ENCODE data around the gene MORN3.

Gene MORN3

DNA sequence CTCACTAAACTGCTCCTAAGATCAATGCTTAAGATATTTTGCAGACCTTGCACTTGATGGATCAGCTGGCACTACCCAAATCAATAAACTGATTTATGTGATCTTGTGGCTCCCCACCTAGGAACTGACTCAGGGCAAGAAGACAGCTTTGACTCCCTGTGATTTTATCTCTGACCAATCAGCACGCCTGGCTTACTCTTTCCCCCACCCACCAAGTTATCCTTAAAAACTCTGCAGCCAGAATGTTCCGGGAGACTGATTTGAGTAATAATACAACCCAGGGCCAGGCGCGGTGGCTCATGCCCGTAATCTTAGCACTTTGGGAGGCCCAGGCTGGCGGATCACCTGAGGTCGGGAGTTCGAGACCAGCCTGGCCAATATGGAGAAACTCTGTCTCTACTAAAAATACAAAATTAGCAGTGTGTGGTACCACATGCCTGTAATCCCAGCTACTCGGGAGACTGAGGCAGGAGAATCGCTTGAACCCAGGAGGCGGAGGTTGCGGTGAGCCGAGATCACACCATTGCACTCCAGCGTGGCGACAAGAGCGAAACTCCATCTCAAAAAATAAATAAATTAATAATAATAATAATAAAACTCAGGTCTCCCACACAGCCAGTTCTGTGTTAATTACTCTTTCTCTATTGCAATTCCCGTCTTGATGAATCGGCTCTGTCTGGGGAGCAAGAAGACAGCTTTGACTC, 12.0 kb downstream of the MORN3 start:
- Histone ChIP-seq H3K27me3 (ENCODE audit: insufficient read depth, low read length, poor library complexity, severe bottlenecking) (no peaks in the 10 kb centered on the region), H4K20me1 (ENCODE audit: insufficient read depth, low read length, poor library complexity, severe bottlenecking) (no peaks in the 10 kb centered on the region), H3F3A (ENCODE audit: low read depth) (no peaks in the 10 kb centered on the region), H3K36me3 (ENCODE audit: insufficient read depth, low read length) (no peaks in the 10 kb centered on the region), H3K4me2 (ENCODE audit: low read depth, low read length, poor library complexity, severe bottlenecking) (peak overlapping the region; percentile 89), H3K9me2 (replicated peaks; ENCODE audit: low read depth, low read length) (no peaks in the 10 kb centered on the region), H3K79me2 (ENCODE audit: insufficient read depth, low read length) (peaks cover 18% of the 10 kb centered on the region; the same call in 1 of the 2 replicates), H3K4me1 (ENCODE audit: insufficient read depth, low read length, poor library complexity, severe bottlenecking) (peaks cover 46% of the 10 kb centered on the region), H3K9ac (ENCODE audit: low read depth, low read length, poor library complexity, severe bottlenecking) (peak overlapping the region; percentile 4), H2AFZ (ENCODE audit: low read length) (no peak overlapping the region), H3K9me3 (ENCODE audit: insufficient read depth, low read depth, low read length) (no peaks in the 10 kb centered on the region), H3K4me3 (ENCODE audit: low read length, poor library complexity, severe bottlenecking) (peak overlapping the region; percentile 75)
- TF ChIP-seq EZH2phosphoT487 (IDR thresholded peaks at IDR 0.05; ENCODE audit: borderline replicate concordance) (no peak), CTCF (conservative IDR thresholded peaks at IDR 0.05; ENCODE audit: low read length) (no peak)

DNA sequence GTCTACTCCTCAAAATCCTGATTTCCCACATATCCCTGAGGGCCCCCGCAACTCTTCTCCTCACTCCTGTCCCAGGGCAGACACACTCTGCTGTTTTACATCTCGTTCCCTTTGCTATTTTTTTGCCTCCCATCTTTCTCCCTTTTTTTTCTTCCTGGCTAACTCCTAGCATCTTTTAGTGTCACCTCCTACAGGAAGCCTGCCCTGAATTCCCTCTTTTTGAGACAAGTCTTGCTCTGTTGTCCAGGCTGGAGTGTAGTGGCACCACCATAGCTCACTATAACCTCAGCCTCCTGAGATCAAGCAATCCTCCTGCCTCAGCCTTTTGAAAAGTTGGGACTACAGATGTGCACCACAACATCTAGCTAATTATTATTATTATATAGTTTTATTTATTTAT, 13.3 kb downstream of the MORN3 start:
- Histone ChIP-seq H3K9me2 (replicated peaks; ENCODE audit: low read depth, low read length) (no peaks in the 10 kb centered on the region), H4K20me1 (ENCODE audit: insufficient read depth, low read length, poor library complexity, severe bottlenecking) (no peaks in the 10 kb centered on the region), H3K36me3 (ENCODE audit: insufficient read depth, low read length) (no peaks in the 10 kb centered on the region), H3K9ac (ENCODE audit: low read depth, low read length, poor library complexity, severe bottlenecking) (no peak overlapping the region), H3K27me3 (ENCODE audit: insufficient read depth, low read length, poor library complexity, severe bottlenecking) (no peaks in the 10 kb centered on the region), H3K79me2 (ENCODE audit: insufficient read depth, low read length) (peaks cover 18% of the 10 kb centered on the region; the same call in 1 of the 2 replicates), H3F3A (ENCODE audit: low read depth) (no peaks in the 10 kb centered on the region), H3K4me1 (ENCODE audit: insufficient read depth, low read length, poor library complexity, severe bottlenecking) (peaks cover 48% of the 10 kb centered on the region), H3K9me3 (ENCODE audit: insufficient read depth, low read depth, low read length) (no peaks in the 10 kb centered on the region), H3K4me2 (ENCODE audit: low read depth, low read length, poor library complexity, severe bottlenecking) (no peak overlapping the region), H2AFZ (ENCODE audit: low read length) (no peak overlapping the region), H3K4me3 (ENCODE audit: low read length, poor library complexity, severe bottlenecking) (no peak overlapping the region)
- TF ChIP-seq EZH2phosphoT487 (IDR thresholded peaks at IDR 0.05; ENCODE audit: borderline replicate concordance) (no peak), CTCF (conservative IDR thresholded peaks at IDR 0.05; ENCODE audit: low read length) (no peak)

- H3K27me3 ChIP-seq (ENCODE audit: insufficient read depth, low read length, poor library complexity, severe bottlenecking): no peaks in the 10 kb centered on the region
- peaks cover 53% of the 10 kb centered on the region for H3K4me1 ChIP-seq (ENCODE audit: insufficient read depth, low read length, poor library complexity, severe bottlenecking)
- H3K9me3 ChIP-seq (ENCODE audit: insufficient read depth, low read depth, low read length): no peaks in the 10 kb centered on the region
These were observed 15.5 kb downstream of the MORN3 start for GRCh38 chr12:121653999-121654398.

More at GRCh38 chr12:121653999-121654398, 15.5 kb downstream of the MORN3 start:
- 0 out of 2 replicates have a peak, but pooled peaks cover 5% of the 10 kb centered on the region for H3F3A ChIP-seq (ENCODE audit: low read depth)
- H3K4me3 ChIP-seq (ENCODE audit: low read length, poor library complexity, severe bottlenecking): no peak overlapping the region
- H4K20me1 ChIP-seq (ENCODE audit: insufficient read depth, low read length, poor library complexity, severe bottlenecking): no peaks in the 10 kb centered on the region
- H3K4me2 ChIP-seq (ENCODE audit: low read depth, low read length, poor library complexity, severe bottlenecking): no peak overlapping the region
- H3K36me3 ChIP-seq (ENCODE audit: insufficient read depth, low read length): no peaks in the 10 kb centered on the region
- no peaks in the 10 kb centered on the region for H3K79me2 ChIP-seq (ENCODE audit: insufficient read depth, low read length)
- TF ChIP-seq EZH2phosphoT487 (IDR thresholded peaks at IDR 0.05; ENCODE audit: borderline replicate concordance) (no peak), CTCF (conservative IDR thresholded peaks at IDR 0.05; ENCODE audit: low read length) (no peak)
- H3K9ac ChIP-seq (ENCODE audit: low read depth, low read length, poor library complexity, severe bottlenecking): no peak overlapping the region
- H2AFZ ChIP-seq (ENCODE audit: low read length): no peak overlapping the region
- no peaks in the 10 kb centered on the region for H3K9me2 ChIP-seq (replicated peaks; ENCODE audit: low read depth, low read length)

All from Loucy (cell line).